GM23338 (cell line): ENCODE results near the gene UQCC2. TPM values are rescaled to one million over a fixed set of nuclear protein-coding genes. Genes with fewer than 3 reads are reported as not detected.

ENCODE experiments used
- ATAC-seq: fragments of 200-7000 bp; cut with Tn5 transposase; 3 replicates; pipeline ENCODE4 v1.9.1; 2020
- DNase-seq: peaks from one replicate; pipeline ENCODE4 v3.0.0-alpha.2; 2015; ENCODE audit warnings: low spot score
- H2AFZ ChIP-seq: fragments of 200-600 bp; sonication (generic); 2 replicates; pipeline ENCODE4 v1.8.0; 2016; ENCODE audit warnings: antibody characterized with exemption, mild to moderate bottlenecking, moderate library complexity
- H3F3A ChIP-seq: fragments of 200-600 bp; sonication (generic); replicated peaks from 2 replicates; pipeline ENCODE4 v1.8.0; 2017; ENCODE audit warnings: antibody characterized with exemption, mixed run types, low read depth
- H3K27ac ChIP-seq: fragments of 200-600 bp; sonication (generic); 2 replicates; pipeline ENCODE4 v1.6.1; 2016; ENCODE audit warnings: low read depth
- H3K27me3 ChIP-seq: fragments of 200-600 bp; sonication (generic); 2 replicates; pipeline ENCODE4 v1.8.0; 2016; ENCODE audit warnings: mild to moderate bottlenecking, mixed run types, moderate library complexity; ENCODE audit not compliant: insufficient read depth
- H3K36me3 ChIP-seq: fragments of 200-600 bp; sonication (generic); 2 replicates; pipeline ENCODE4 v1.8.0; 2016; ENCODE audit warnings: mild to moderate bottlenecking; ENCODE audit not compliant: insufficient read depth
- H3K4me1 ChIP-seq: fragments of 200-600 bp; sonication (generic); 2 replicates; pipeline ENCODE4 v1.8.0; 2016; ENCODE audit warnings: mild to moderate bottlenecking, moderate library complexity; ENCODE audit not compliant: insufficient read depth
- H3K4me2 ChIP-seq: fragments of 200-600 bp; sonication (generic); 2 replicates; pipeline ENCODE4 v1.7.1; 2017; ENCODE audit warnings: mixed run types
- H3K4me3 ChIP-seq: fragments of 200-600 bp; sonication (generic); 2 replicates; pipeline ENCODE4 v1.6.1; 2016; ENCODE audit warnings: mixed run types
- H3K79me2 ChIP-seq: fragments of 200-600 bp; sonication (generic); replicated peaks from 2 replicates; pipeline ENCODE4 v1.8.0; 2017; ENCODE audit warnings: mild to moderate bottlenecking; ENCODE audit not compliant: insufficient read depth
- H3K9me2 ChIP-seq: fragments of 200-600 bp; sonication (generic); 2 replicates; pipeline ENCODE4 v1.8.0; 2017; ENCODE audit not compliant: insufficient read depth
- H4K20me1 ChIP-seq: fragments of 200-600 bp; sonication (generic); replicated peaks from 2 replicates; pipeline ENCODE4 v1.8.0; 2017; ENCODE audit warnings: mild to moderate bottlenecking; ENCODE audit not compliant: insufficient read depth
- H3K27ac Mint-ChIP-seq: 2 replicates; pipeline ENCODE4 v1.8.0; 2020; ENCODE audit warnings: inconsistent platforms, mild to moderate bottlenecking, moderate library complexity, mixed read lengths
- H3K27me3 Mint-ChIP-seq: 3 replicates; pipeline ENCODE4 v1.8.0; 2022; ENCODE audit warnings: low read depth, mild to moderate bottlenecking, moderate library complexity, mixed read lengths, inconsistent platforms; ENCODE audit not compliant: insufficient read depth, poor library complexity
- H3K36me3 Mint-ChIP-seq: 3 replicates; pipeline ENCODE4 v1.8.0; 2021; ENCODE audit warnings: low read depth, mild to moderate bottlenecking, inconsistent platforms, moderate library complexity, mixed read lengths
- H3K4me1 Mint-ChIP-seq: 3 replicates; pipeline ENCODE4 v1.8.0; 2020; ENCODE audit warnings: mild to moderate bottlenecking, inconsistent platforms, mixed read lengths
- H3K4me3 Mint-ChIP-seq: 3 replicates; pipeline ENCODE4 v1.8.0; 2021; ENCODE audit warnings: moderate library complexity, mild to moderate bottlenecking, inconsistent platforms, mixed read lengths
- H3K9me3 Mint-ChIP-seq: 3 replicates; pipeline ENCODE4 v1.8.0; 2020; ENCODE audit warnings: moderate library complexity, mild to moderate bottlenecking, inconsistent platforms, mixed read lengths
- CREB1 ChIP-seq: fragments of 250-450 bp; sonication (Bioruptor Pico); IDR thresholded peaks from 2 replicates; pipeline ENCODE4 v1.5.0; 2020; ENCODE audit warnings: low read depth, mild to moderate bottlenecking, moderate library complexity
- ETS1 ChIP-seq: IDR thresholded peaks from 2 replicates; pipeline ENCODE4 v1.6.1; 2016; ENCODE audit warnings: antibody characterized with exemption
- EZH2 ChIP-seq: fragments of 200-600 bp; sonication (generic); IDR thresholded peaks from one replicate; pipeline ENCODE4 v1.8.0; 2017; ENCODE audit warnings: antibody characterized with exemption, mild to moderate bottlenecking, low read depth; ENCODE audit not compliant: unreplicated experiment
- EZH2phosphoT487 ChIP-seq: fragments of 200-600 bp; sonication (generic); IDR thresholded peaks from one replicate; pipeline ENCODE4 v1.8.1; 2018; ENCODE audit warnings: antibody characterized with exemption; ENCODE audit not compliant: unreplicated experiment
- JUNB ChIP-seq: IDR thresholded peaks from one replicate; pipeline ENCODE4 v1.6.1; 2016; ENCODE audit warnings: antibody characterized with exemption; ENCODE audit not compliant: unreplicated experiment
- NANOG ChIP-seq: IDR thresholded peaks from 2 replicates; pipeline ENCODE4 v1.6.1; 2016; ENCODE audit warnings: antibody characterized with exemption, borderline replicate concordance
- POLR2AphosphoS5 ChIP-seq: IDR thresholded peaks from 2 replicates; pipeline ENCODE4 v1.6.1; 2016; ENCODE audit warnings: antibody characterized with exemption, low read depth
- STAT1 ChIP-seq: IDR thresholded peaks from one replicate; pipeline ENCODE4 v1.6.1; 2016; ENCODE audit warnings: antibody characterized with exemption; ENCODE audit not compliant: unreplicated experiment
- ZNF114 ChIP-seq: fragments of 250-450 bp; sonication (Bioruptor Pico); IDR thresholded peaks from 2 replicates; pipeline ENCODE4 v1.5.0; 2020; ENCODE audit warnings: mild to moderate bottlenecking, moderate library complexity
- ZNF331 ChIP-seq: fragments of 250-450 bp; sonication (Bioruptor Pico); IDR thresholded peaks from 2 replicates; pipeline ENCODE4 v1.5.0; 2020; ENCODE audit warnings: low read depth, mild to moderate bottlenecking, moderate library complexity
- ZNF462 ChIP-seq: fragments of 250-450 bp; sonication (Bioruptor Pico); IDR thresholded peaks from 2 replicates; pipeline ENCODE4 v1.5.0; 2020; ENCODE audit warnings: mild to moderate bottlenecking, moderate library complexity
- polyA plus RNA-seq: library from polyadenylated mRNA; unstranded; fragments of >200 nt; fragmentation: Nextera tagmentation; extraction: Ambion mirVana; gene quantifications from 2 replicates; pipeline ENCODE4 v1.2.1, GENCODE V29; 2016
- total RNA-seq: library from RNA; depleted of rRNA; stranded (reverse); fragments of >200 nt; shearing (Covaris generic); gene quantifications from 2 replicates; pipeline ENCODE4 v1.2.3, GENCODE V29; 2014
- TF ChIP-seq, protein P1 (sequence below), 2 experiments: fragments of 200-600 bp in 1 of 2; sonication (generic) in 1 of 2; conservative IDR thresholded peaks; 2 replicates each; pipeline versions ENCODE4 v1.5.1 to v1.6.1; 2016 to 2017; ENCODE audit warnings: antibody characterized with exemption in 2 of 2, low read depth in 2 of 2, mild to moderate bottlenecking in 2 of 2, moderate library complexity in 1 of 2
- TF ChIP-seq, protein P2 (sequence below): IDR thresholded peaks from one replicate; pipeline ENCODE4 v1.6.1; 2018; ENCODE audit warnings: antibody characterized with exemption; ENCODE audit not compliant: unreplicated experiment

The UQCC2 gene
- total and polyA plus RNA-seq, 2 experiments from 2014 or later: 48.9 to 379 TPM

DNA sequence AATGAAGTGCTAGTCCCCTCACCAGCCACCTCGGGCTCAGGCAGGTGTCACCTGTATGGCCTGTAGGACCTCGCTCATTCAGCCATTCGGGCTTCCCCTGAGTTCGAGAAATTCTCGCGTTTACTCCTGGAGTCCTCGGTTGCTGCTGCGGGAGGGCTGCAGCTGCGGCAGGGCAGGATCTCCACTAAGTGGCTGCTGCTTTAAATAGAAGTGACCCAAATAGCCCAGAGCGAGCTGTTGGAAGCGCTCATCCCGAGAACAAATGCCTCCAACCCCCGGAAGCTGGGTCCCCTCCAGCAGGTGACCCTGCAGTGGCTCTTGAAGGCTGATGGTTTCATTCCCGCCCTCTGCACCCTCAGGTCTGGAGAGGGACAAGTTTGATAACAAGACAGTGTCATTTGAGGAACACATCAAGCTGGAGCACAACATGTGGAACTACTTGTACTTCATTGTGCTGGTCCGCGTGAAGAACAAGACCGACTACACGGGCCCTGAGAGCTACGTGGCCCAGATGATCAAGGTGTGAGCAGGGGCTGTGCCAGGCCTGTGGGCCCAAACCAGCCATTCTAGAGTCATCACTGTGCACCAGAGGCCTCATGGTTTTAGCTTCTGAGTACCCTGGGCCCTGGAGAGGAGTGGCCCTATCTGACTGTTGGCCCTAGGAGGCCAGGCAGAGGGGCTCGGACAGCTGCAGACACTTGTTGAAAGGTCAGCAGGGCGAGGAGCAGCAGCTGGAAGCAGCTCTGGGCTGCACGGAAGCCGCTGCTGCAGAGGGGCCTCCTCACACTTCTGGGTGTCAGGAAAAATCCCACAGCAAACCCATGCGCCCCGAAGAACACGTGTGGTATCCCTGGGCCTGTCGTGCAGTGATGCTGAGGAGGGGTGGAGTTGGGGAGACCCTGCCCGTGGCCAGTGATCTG is 18.1 kb downstream of the UQCC2 start:
- H3K4me1 ChIP-seq: no peaks in the 10 kb centered on the region
- H3K36me3 ChIP-seq: peaks cover 10% of the 10 kb centered on the region; the same call in 1 of the 2 replicates
- no peaks in the 10 kb centered on the region for H3F3A ChIP-seq
- Mint-ChIP-seq H3K27me3 (peaks cover 24% of the 10 kb centered on the region), H3K4me3 (no peak overlapping the region), H3K27ac (no peak overlapping the region), H3K4me1 (peaks cover 28% of the 10 kb centered on the region), H3K9me3 (no peaks in the 10 kb centered on the region), H3K36me3 (peaks cover 62% of the 10 kb centered on the region)
- H3K4me3 ChIP-seq: no peak overlapping the region
- H2AFZ ChIP-seq: no peak overlapping the region
- DNase-seq: no peak
- no peak for TF ChIP-seq EZH2
- TF ChIP-seq, protein P1, sequence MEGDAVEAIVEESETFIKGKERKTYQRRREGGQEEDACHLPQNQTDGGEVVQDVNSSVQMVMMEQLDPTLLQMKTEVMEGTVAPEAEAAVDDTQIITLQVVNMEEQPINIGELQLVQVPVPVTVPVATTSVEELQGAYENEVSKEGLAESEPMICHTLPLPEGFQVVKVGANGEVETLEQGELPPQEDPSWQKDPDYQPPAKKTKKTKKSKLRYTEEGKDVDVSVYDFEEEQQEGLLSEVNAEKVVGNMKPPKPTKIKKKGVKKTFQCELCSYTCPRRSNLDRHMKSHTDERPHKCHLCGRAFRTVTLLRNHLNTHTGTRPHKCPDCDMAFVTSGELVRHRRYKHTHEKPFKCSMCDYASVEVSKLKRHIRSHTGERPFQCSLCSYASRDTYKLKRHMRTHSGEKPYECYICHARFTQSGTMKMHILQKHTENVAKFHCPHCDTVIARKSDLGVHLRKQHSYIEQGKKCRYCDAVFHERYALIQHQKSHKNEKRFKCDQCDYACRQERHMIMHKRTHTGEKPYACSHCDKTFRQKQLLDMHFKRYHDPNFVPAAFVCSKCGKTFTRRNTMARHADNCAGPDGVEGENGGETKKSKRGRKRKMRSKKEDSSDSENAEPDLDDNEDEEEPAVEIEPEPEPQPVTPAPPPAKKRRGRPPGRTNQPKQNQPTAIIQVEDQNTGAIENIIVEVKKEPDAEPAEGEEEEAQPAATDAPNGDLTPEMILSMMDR (conservative IDR thresholded peaks at IDR 0.05; ENCODE audit: low read depth in 2 of 2): no peak
- no peak for TF ChIP-seq CREB1 (CRISPR knock-in tag)
- TF ChIP-seq ZNF331 (CRISPR knock-in tag): no peak
- TF ChIP-seq JUNB: no peak
- TF ChIP-seq POLR2AphosphoS5: no peak
- no peak for TF ChIP-seq ZNF114 (CRISPR knock-in tag)
- TF ChIP-seq EZH2phosphoT487: no peak
- no peak for TF ChIP-seq ZNF462 (CRISPR knock-in tag)
- TF ChIP-seq, protein P2, sequence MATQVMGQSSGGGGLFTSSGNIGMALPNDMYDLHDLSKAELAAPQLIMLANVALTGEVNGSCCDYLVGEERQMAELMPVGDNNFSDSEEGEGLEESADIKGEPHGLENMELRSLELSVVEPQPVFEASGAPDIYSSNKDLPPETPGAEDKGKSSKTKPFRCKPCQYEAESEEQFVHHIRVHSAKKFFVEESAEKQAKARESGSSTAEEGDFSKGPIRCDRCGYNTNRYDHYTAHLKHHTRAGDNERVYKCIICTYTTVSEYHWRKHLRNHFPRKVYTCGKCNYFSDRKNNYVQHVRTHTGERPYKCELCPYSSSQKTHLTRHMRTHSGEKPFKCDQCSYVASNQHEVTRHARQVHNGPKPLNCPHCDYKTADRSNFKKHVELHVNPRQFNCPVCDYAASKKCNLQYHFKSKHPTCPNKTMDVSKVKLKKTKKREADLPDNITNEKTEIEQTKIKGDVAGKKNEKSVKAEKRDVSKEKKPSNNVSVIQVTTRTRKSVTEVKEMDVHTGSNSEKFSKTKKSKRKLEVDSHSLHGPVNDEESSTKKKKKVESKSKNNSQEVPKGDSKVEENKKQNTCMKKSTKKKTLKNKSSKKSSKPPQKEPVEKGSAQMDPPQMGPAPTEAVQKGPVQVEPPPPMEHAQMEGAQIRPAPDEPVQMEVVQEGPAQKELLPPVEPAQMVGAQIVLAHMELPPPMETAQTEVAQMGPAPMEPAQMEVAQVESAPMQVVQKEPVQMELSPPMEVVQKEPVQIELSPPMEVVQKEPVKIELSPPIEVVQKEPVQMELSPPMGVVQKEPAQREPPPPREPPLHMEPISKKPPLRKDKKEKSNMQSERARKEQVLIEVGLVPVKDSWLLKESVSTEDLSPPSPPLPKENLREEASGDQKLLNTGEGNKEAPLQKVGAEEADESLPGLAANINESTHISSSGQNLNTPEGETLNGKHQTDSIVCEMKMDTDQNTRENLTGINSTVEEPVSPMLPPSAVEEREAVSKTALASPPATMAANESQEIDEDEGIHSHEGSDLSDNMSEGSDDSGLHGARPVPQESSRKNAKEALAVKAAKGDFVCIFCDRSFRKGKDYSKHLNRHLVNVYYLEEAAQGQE: no peak
- no peak for TF ChIP-seq STAT1
- no peak for TF ChIP-seq ETS1
- TF ChIP-seq NANOG: no peak
- H3K27me3 ChIP-seq: no peaks in the 10 kb centered on the region
- no peaks in the 10 kb centered on the region; the same call in 1 of the 2 replicates for H4K20me1 ChIP-seq
- H3K4me2 ChIP-seq: no peak overlapping the region
- no peaks in the 10 kb centered on the region for H3K79me2 ChIP-seq
- no peak overlapping the region for H3K27ac ChIP-seq
- H3K9me2 ChIP-seq: no peaks in the 10 kb centered on the region
- no peak for ATAC-seq
